Bronchial smooth muscle cell (primary cell): ENCODE data around the gene TMIE. TPM values are rescaled to one million over a fixed set of nuclear protein-coding genes. Genes with fewer than 3 reads are reported as not detected.

Experiments
- total RNA-seq: library from RNA; depleted of rRNA; stranded (reverse); fragments of >200 nt; gene quantifications from 2 replicates; pipeline ENCODE4 v1.2.1, GENCODE V29; 2014

The TMIE gene
- total RNA-seq, result not detected in 2 replicates

GRCh38 chr3:46701181-46701939 is at the start of gene TMIE:
Gene TMIE (plus strand): TSS chr3:46701392. CDS start chr3:46701488, 96 bp downstream.

GRCh38 chr3:46693038-46693891 is 7.9 kb upstream of the TMIE start, which contains the start of gene ALS2CL:
Gene ALS2CL (minus strand): TSS chr3:46693679. CDS start chr3:46689440, 4,239 bp downstream.

GRCh38 chr3:46717447-46718231 is 16.4 kb downstream of the TMIE start, which contains the start of gene PRSS50:
Gene PRSS50 (minus strand): TSS chr3:46717869. CDS start chr3:46717824, 45 bp downstream.

Other genes starting within 250 kb of the TMIE start
- gene LTF, start 236.5 kb upstream of the TMIE start, total RNA-seq, result not detected in 2 replicates
- gene RTP3, start 203.4 kb upstream of the TMIE start, total RNA-seq, result not detected in 2 replicates
- gene LRRC2, start 135.1 kb upstream of the TMIE start, total RNA-seq, result under 0.01 and 0.47 TPM in 2 replicates
- gene FAM240A, start 88.9 kb upstream of the TMIE start, total RNA-seq, result not detected in 2 replicates
- 0.26 and 0.63 TPM in 2 replicates for gene ALS2CL, start 7.7 kb upstream of the TMIE start, total RNA-seq
- not detected in 2 replicates for gene PRSS50, start 16.5 kb downstream of the TMIE start, total RNA-seq
- 0.09 TPM in 1 of 2 replicates, not detected in the other for gene MYL3, start 162.1 kb downstream of the TMIE start, total RNA-seq
- gene PTH1R, start 176.3 kb downstream of the TMIE start, total RNA-seq, result 0.16 and 0.77 TPM in 2 replicates